ENCODE data around the gene GDF15.
A peak's percentile ranks its signal among the peaks of the same experiment; 100 is the strongest.
"Not testable (repeated sequence)": the region's sequence is repeated elsewhere in the genome, so short reads cannot be mapped to it uniquely, and the experiment has no call there.

Gene GDF15

DNA sequence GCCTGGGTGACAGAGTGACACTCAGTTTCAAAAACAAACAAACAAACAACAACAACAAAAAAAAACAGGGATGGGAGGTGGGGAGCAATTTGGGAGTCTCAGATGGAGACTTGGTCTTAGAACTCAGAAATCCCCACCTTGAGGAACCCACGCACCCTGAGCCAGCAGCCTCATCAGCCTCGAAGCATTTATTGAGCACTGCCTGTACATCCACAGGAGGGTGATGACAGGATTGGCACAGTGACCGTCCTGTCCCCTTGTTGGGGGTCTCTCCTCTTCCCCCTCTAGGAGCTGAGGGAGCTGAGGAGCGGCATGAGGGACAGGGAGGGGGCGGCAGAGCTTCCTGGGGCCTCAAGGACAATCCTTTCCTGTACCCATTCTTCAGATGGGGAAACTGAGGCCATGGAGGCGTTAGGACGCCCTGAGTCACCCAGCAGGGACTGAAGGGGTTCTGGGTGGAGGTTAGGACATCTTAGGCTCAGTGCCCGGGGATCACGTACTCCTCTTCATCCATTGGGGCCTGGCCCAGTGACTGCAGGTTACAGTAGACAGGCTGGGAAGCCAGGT, 5.6 kb downstream of the GDF15 start:
- DNase-seq (ENCODE audit: low read depth in 2 of 2) = no peak

DNA sequence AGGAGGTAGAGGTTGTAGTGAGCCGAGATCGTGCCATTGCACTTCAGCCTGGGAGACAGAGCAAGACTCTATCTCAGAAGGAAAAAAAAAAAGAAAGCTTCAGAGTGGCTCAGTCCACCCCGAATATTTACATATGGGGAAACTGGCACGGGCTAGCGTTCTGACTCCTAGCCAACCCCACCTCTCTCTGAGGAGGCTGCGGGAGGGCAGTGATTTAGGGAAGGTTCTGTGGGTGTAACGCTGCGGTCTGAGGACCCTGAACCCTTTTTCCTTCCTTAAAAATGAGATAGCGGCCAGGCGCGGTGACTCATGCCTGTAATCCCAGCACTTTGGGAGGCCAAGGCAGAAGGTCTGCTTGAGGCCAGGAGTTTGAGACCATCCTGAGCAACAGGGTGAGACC, 6.5 kb downstream of the GDF15 start:
- no peak for DNase-seq (ENCODE audit: low read depth in 2 of 2)

DNA sequence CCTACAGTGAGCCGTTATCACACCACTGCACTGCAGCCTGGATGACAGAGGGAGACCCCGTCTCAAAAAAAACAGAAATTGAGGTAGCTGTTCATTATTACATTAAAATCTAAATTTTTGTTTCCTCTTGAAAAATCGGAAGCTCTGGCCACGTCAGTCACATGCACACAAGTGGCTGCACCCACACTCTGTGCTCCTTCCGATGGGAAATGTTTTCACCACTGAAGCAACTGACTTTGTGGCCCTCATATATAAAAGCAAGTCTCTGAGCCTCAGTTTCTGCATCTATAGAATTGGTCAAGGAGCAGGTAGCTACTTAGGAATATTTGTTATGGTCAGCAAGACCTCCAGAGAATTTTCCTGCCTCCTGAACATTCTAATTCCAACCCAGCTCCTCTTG, 7.0 kb downstream of the GDF15 start:
- DNase-seq (ENCODE audit: low read depth in 2 of 2) = no peak

DNA sequence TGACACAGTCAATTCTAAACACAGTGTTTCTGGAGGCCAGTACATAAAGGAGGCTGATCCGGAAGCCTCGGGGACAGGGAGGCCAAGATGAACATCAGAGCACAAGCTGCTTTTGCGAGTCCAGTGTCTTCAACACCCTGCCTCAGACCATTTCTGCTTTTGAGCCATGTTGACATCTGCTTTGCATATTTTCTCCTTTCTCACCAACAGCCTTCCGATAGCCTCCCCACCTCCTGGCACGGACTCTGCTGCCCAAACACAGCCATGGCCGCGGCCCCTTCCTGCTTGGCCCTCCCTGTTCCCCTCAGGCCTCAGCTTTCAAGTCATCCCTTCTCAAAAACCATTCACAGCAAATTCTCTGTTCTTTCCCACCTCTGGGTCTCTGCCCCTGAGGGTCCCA, 7.9 kb downstream of the GDF15 start:
- no peak for DNase-seq (ENCODE audit: low read depth in 2 of 2)

DNA sequence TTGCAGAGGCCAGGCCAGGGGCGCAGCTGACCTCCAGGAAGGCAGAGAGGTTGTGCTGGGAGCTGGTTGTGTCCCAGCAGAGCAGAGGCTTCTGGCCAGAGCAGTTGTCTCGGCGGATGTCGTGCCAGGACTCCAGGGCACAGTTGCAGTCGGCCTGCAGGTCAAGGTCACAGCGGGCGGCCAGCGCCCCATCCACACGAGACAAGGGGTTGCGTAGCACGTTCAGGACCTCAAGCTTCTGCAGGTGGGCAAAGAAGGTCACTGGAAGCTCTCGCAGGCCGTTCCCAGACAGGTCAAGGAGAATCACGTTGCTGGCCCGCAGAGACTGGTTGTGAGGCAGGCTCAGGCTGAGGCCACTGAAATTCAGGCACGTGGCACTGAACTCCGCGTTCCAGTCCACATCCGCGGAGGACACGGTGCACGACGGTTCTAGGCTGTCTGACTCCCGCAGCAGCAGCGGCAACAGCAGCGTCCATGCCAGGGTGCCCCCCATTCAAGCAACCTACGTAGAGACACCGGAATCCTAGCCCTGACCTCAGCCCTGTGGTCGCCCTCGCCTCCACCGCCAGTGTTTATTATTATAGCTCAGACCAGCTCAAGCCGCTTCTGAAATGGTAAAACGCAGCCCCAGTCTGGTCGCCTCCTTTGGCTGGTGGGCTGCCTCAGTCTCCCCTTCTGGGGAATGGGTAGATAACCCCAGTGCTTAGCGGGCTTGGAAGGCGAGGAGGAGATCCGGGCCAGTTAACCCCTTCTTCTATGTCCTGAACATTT, 10.7 kb downstream of the GDF15 start:
- no peak for DNase-seq (ENCODE audit: low read depth in 2 of 2)

DNA sequence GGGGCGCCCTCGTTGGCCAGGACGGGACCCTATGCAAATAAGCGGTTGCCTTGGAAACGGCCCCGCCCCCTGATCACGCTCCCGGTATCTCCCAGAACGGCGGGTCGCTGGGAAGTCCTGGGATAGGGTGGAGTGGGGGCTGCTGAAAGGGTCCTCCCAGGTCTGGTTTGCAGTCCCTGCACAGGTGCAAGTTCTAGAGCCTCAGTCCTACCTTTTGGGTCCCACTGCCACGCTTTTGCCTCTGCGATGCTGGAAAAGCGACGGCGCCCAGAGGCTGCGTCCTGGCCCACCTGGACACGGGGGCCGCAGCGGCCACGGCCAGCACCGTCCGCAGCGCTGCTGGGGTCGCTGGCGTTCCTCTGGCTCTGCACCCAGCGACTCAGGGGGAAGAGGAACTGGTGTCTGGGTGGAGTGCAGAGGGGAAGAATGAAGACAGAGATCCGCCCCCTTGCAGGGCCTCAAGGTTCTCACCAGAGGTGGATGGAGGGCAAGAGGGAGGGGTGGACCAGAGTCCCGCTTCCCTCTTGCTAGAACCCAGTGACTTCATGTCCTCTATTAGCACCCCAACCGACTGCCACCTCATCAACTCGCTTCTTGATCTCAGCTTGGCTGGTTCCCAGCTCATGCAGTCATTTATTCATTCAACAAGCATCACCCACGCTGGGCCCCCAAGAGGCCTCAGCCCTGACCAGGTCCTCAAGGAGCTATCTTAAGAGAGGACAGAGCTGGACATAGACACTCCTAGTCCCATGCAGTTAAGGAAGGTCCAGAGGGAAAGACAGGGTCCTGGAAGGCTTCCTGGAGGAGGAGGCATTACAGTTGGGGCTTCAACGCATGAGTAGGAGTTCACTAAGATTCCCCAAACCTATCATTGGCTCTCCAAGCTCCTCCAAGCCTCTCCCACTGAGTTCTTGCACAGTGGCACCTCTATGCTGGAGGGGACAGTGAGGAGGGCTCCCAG, 11.6 kb downstream of the GDF15 start, which contains the start of gene LRRC25:
Gene LRRC25, minus strand, starts transcription at position 381 of the 961 bp plus-strand sequence. CDS start 659 bp downstream, outside the sequence.
- no peak for DNase-seq (ENCODE audit: low read depth in 2 of 2)

DNA sequence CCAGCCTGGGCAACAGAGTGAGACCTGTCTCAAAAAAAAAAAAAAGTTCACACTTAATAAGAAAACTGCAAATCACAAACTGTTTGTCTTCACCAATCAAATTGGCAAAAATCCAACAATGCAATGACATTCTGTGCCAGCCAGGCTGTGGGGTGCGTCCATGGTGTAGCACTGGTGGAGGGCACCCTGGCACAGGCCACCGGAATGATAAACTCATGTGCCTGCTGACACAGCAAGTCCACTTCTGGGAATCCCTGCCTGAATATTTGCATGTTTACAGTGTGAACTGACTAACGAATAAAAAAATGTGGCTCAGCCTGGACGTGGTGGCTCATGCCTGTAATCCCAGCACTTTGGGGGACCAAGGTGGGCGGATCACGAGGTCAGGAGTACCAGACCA, 13.1 kb downstream of the GDF15 start:
- DNase-seq (ENCODE audit: low read depth in 2 of 2) = no peak

DNA sequence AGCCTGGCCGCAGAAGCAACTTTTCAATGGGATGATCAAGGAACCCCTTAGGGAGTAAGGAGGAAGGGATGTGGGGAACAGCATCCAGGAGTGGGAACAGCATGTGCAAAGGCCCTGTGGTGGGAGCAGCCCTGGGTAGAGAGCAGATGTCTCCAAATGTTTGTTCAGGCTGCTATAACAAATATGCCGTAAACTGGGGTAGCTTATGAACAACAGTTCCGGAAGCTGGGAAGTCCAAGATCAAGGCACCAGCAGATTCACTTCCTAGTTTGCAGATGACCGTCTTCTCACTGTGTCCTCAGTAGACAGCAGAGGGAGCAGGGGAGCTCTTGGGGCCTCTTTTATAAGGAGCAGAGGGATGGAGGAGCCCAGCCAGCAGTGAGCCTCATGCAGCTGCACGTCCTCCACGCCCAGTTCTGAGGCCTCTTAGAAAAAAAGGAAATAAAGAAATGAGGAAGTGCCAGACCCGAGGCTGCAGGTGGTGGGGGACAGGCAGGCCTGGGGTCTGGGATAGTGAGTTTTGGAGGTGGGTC, 15.7 kb downstream of the GDF15 start:
- DNase-seq (ENCODE audit: low read depth in 2 of 2) = no peak

DNA sequence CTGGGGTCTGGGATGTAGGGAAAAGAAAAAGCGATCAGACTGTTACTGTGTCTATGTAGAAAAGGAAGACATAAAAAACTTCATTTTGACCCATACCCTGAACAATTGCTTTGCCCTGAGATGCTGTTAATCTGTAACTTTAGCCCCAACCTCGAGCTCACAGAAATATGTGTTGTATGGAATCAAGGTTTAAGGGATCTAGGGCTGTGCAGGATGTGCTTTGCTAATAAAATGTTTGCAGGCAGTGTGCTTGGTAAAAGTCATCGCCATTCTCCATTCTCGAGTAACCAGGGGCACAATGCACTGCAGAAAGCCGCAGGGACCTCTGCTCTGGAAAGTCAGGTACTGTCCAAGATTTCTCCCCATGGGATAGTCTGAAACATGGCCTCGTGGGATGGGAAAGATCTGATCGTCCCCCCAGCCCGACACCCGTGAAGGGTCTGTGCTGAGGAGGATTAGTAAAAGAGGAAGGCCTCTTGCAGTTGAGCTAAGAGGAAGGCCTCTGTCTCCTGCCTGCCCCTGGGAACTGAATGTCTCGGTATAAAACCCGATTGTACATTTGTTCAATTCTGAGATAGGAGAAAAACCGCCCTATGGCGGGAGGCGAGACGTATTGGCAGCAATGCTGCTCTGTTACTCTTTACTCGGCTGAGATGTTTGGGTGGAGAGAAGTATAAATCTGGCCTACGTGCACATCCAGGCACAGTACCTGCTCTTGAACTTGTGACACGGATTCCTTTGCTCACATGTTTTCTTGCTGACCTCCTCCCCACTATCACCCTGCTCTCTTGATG, 16.7 kb downstream of the GDF15 start:
- DNase-seq (ENCODE audit: low read depth in 2 of 2) = not testable (repeated sequence)

DNA sequence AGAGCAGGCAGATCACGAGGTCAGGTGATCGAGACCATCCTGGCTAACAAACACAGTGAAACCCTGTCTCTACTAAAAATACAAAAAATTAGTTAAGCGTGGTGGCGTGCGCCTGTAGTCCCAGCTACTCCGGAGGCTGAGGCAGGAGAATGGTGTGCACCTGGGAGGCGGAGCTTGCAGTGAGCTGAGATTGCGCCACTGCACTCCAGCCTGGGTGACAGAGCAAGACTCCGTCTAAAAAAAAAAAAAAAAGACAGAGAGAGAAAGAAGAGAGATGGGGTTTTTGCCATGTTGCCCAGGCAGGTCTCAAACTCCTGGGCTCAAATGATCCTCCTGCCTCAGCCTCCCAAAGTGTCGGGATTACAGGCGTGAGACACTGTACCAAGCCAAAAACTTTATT, 19.8 kb downstream of the GDF15 start:
- DNase-seq (ENCODE audit: low read depth in 2 of 2) = not testable (repeated sequence)

DNA sequence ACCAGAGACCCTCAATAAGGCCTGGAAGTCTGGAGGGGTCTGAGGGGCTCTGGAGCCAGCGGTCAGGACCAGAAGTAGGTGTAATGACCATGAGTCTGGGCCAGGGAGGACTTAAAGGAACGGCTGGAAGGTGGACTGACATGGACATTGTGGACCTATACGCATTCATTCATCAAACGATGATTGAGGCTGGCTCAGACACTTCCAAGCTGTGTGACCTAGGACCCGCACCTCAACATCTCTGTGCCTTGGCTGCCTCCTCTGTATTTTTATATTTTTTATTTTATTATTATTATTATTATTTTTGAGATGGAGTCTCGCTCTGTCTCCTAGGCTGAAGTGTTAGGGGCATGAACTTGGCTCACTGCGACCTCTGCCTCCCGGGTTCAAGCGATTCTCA, 20.8 kb downstream of the GDF15 start:
- DNase-seq (ENCODE audit: low read depth in 2 of 2) = no peak

DNA sequence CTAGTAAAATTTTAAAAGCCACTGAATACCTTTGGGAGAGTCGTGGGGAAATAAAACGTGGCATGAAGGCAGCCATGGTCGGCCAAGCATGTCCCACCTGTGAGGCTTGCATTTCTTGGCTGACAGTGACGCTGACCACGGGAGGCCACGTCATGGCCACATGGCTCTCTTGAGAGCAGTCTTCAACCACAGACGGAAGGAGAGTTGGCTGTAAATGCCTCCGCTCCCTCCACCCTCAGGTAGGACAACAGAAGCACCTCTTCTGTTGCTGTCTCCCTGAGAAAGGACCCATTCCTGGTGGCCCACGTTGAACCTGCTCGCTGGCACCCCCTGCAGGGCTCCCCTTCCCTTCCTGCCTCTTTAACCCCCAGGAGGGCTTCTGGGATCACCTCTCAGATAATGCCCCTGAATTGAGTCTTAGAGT, 22.1 kb downstream of the GDF15 start:
- no peak for DNase-seq (ENCODE audit: low read depth in 2 of 2)

DNA sequence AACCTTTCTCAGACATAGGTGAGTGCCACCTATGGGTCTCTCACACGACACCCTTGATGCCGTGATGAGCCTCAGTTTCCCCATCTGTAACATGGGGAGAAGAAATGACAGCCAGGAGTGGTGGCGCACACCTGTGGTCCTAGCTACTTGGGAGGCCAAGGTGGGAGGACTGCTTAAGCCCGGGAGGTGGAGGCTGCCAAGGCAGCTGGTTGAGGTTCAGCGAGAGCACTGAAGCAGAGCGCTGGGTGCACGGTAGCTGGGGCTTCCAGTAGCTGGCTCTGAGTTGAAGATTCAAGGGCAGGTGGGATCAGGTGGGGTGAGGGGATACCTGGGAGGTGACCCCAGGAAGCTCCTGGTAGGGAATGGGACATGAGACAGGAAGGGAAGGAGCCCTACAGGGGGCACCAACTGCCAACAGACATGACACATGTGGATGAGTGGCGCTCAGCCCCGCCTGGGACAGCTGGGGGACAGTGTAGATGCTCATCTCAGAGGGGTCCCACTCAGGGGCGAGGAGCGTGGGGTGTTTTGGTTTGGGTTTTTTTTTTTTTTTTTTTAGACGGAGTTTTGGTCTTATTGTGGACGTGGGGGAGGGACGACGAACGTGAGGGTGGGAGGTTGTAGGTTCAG, 26.8 kb downstream of the GDF15 start:
- DNase-seq (ENCODE audit: low read depth in 2 of 2) = no peak

DNA sequence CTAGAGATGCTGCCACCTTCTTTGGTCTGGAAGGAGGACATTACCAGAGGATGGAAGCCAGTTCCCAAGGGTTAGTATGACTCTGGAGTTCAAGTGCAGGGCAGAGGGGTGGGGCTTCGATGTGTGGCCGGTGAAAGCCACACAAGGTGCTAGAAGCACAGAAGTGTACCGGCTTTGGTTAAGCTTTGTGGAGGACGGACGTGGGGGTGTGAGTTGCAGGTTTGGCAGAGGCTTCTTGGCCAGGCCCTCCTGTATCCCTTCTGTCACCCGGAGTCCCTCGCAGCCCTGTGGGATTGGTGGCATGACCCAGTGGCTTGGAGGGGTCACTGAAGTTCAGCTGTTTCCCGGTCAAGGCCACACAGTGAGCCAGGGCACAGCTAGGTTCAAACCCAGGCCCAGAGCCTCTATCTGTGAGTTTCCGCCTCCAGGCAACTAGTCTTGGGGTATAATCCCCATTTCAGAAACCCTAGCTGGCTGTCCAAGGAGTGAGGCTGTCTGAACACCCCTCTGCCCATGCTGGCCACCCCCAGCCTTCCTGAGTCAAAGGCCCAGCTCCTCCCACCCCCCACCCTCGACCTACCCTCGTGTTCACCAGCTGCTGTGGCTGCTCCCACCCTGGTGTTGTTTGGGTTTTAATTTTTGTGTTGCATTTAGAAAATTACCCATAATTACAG, 28.7 kb downstream of the GDF15 start:
- no peak for DNase-seq (ENCODE audit: low read depth in 2 of 2)

DNA sequence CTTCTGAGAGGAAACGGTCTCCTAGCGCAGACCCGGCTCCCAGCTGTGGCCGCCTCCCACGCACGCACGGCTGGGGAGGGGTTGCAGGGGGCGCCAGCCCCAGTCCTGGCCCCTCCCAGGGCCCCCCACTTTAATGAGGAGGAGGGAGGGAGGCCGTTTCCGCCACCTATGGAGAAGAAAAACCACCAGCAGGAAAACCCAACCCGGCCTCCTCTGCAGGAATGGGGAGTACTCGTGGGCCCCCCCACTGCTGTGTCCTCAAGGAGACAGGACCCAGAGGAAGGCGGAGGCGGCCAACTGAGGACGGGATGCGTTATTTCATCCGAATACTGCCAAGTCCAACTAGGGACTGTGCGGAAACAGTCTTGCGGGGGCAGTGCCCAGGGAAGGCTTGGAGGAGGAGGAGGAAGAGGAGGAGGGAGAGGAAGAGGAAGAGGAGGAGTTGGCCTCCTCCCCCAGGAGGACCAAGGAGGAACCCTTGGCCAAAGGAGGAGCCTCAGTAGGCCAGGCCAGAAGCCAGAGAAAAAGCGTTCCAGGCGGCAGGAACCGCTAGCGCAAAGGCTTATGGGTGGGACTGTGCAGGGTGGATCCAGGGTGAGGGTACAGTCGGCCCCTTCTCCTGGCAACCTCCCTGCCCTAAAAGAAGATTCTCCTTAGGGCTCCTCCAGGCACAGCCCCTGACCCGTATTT, 29.4 kb downstream of the GDF15 start:
- DNase-seq (ENCODE audit: low read depth in 2 of 2) = no peak

DNA sequence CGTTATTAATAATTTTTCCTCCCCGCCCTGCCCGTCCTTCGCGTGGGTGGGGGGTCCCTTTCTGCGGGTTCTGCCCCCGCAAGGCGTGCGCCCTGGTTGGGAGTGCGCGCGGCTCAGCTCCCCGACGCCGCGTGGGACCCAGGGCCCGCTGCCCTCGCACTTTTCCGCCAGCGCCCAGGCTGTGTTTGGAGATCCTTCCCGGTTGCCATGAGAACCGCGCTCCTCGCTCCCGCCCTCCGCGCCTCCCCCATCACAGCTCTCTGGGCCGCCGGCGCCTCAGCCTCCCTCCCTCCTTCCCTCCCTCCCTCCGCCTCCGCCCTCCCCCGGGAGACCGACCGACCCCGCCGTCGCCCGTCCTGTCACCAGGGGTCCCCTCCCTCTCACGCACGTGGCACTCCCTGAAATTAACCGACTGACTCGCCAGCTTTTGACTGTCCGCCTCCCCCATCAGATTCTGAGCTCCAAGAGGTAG, 30.9 kb downstream of the GDF15 start:
- peak in 1 of 2 donors; percentile 66 for DNase-seq (ENCODE audit: low read depth in 2 of 2)

DNA sequence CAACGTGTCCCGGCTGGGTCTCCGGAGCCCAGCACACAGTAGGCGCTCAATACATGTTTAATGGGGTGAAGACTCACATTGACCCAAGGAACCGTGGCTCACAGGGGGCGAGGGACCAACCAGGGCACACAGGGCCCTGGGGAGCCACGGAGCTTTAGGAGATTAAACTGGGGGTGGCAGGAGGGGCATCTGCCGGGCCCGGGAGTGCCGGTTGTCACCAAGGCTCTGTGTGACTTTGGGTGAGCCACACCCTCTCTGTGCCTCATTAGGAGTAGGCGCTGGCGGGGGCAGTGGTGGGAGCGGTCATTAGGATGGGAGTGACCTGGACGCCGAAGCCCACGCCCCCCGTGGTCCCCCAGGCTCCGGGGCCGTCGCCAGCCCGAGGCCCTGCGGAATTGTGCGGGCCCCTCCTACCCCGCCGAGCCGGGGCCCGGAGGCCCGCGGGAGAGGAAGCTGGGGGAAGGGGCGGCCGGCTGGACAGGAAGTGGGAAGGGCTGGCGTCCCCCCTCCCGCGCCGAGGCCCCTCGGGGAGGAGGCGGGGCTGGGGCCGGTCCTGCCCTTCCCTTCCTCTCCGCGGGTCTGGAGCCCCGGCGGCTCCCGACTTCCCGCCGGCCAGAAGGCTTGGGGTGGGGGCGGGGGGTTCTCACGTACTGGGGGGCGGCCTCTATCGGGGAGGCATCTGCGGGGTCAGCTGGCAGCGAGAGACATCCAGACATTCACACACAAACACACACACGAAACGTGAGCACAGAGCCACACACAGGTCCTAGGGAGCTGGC, 31.5 kb downstream of the GDF15 start:
- no peak for DNase-seq (ENCODE audit: low read depth in 2 of 2)

DNA sequence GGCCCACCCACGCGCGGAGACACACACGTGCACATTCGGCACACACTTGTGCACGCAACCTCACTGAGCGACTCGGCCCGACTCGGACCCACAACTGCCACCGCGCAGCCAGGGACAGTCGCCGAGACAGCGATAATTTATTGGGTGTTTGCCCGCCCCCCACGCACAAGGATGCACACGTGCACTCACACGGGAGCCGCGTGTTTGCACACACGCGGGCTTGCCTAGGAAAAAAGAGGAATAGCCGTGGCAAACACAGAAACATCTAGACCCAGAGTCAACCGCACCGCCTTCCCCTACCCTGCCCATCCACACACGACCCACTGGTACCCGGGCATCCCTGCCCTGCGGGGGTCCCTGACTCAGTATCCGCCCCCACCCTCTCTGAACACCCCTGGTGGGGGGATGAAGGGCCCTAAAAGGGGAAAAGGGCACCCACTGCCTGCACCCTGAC, 32.1 kb downstream of the GDF15 start:
- DNase-seq (ENCODE audit: low read depth in 2 of 2) = no peak
